ENCODE results near the gene PPP1R1C. TPM values are rescaled to one million over a fixed set of nuclear protein-coding genes. Genes with fewer than 3 reads are reported as not detected.

The PPP1R1C gene
- total and polyA plus RNA-seq, 2 donors (not counting 1 experiment from before 2014, with no cell fraction given) = not detected

- Histone ChIP-seq H3K9ac (ENCODE audit: low read length) (no peak overlapping the region), H3K27me3 (replicated peaks in 1 of 4; ENCODE audit: control extremely low read depth in 1 of 4, control insufficient read depth in 3 of 4, insufficient read depth in 4 of 4, low read length in 3 of 4) (peaks cover 0 to 3% (median 0%) of the 10 kb centered on the region in 4 experiments), H3K36me3 (replicated peaks in 1 of 2; ENCODE audit: control extremely low read depth in 1 of 2, control insufficient read depth in 1 of 2, extremely low read depth in 1 of 2, insufficient read depth in 2 of 2, low read length in 1 of 2) (no peaks in the 10 kb centered on the region), H3K9me3 (ENCODE audit: control extremely low read depth in 1 of 3, control insufficient read depth in 2 of 3, insufficient read depth in 1 of 3, low read length in 2 of 3) (no peaks in the 10 kb centered on the region), H3K4me3 (ENCODE audit: control extremely low read depth in 1 of 5, extremely low read depth in 1 of 5, insufficient read depth in 1 of 5, low read depth in 2 of 5, low read length in 4 of 5) (no peak overlapping the region), H3K27ac (ENCODE audit: low read length in 2 of 2) (no peak overlapping the region), H3K4me2 (replicated peaks; ENCODE audit: low read depth, low read length, poor library complexity, severe bottlenecking) (no peak overlapping the region), H3K79me2 (ENCODE audit: control insufficient read depth, insufficient read depth, low read length) (no peaks in the 10 kb centered on the region), H4K20me1 (ENCODE audit: control insufficient read depth, insufficient read depth, low read length, poor library complexity, severe bottlenecking) (no peaks in the 10 kb centered on the region), H3K4me1 (ENCODE audit: control insufficient read depth in 2 of 2, insufficient read depth in 2 of 2, low read length in 2 of 2) (no peaks in the 10 kb centered on the region), H2AFZ (ENCODE audit: insufficient read depth, low read depth, low read length, poor library complexity, severe bottlenecking) (no peak overlapping the region)
- Mint-ChIP-seq H3K9me3 (ENCODE audit: insufficient read depth) (no peaks in the 10 kb centered on the region), H3K4me3 (no peak overlapping the region), H3K27me3 (peaks cover 9% of the 10 kb centered on the region), H3K4me1 (no peaks in the 10 kb centered on the region), H3K27ac (no peak overlapping the region)
- TF ChIP-seq CTCF (IDR thresholded peaks at IDR 0.05) = no peak
- no peak for TF ChIP-seq EZH2 (IDR thresholded peaks at IDR 0.05; ENCODE audit: borderline replicate concordance, insufficient read depth, low read depth, low read length, poor library complexity, severe bottlenecking)
- intact Hi-C loops (cut with micrococcal nuclease) = no loop called here
- no peak for DNase-seq
- ChIA-PET POLR2A (no interaction called here), CTCF (no interaction called here)
- no CpG with 5 or more reads among the region's 1 CpG for WGBS (ENCODE audit: insufficient coverage)
- no peak for ATAC-seq (ENCODE audit: low read depth)
Measured at GRCh38 chr2:182058056-182058455, 72.4 kb downstream of the PPP1R1C start.

GRCh38 chr2:182061739-182062138, 76.1 kb downstream of the PPP1R1C start:
- no peak overlapping the region for H3K9ac ChIP-seq (ENCODE audit: low read length)
- H3K4me2 ChIP-seq (replicated peaks; ENCODE audit: low read depth, low read length, poor library complexity, severe bottlenecking) = no peak overlapping the region
- H3K27me3 ChIP-seq (replicated peaks in 1 of 4; ENCODE audit: control extremely low read depth in 1 of 4, control insufficient read depth in 3 of 4, insufficient read depth in 4 of 4, low read length in 3 of 4) = no peaks in the 10 kb centered on the region
- H3K27me3 Mint-ChIP-seq = peaks cover 9% of the 10 kb centered on the region
- no peaks in the 10 kb centered on the region for H3K4me1 Mint-ChIP-seq
- no peaks in the 10 kb centered on the region for H3K9me3 Mint-ChIP-seq (ENCODE audit: insufficient read depth)
- ChIA-PET POLR2A (no interaction called here), CTCF (no interaction called here)
- no peak overlapping the region for H3K4me3 ChIP-seq (ENCODE audit: control extremely low read depth in 1 of 5, extremely low read depth in 1 of 5, insufficient read depth in 1 of 5, low read depth in 2 of 5, low read length in 4 of 5)
- no peaks in the 10 kb centered on the region for H3K4me1 ChIP-seq (ENCODE audit: control insufficient read depth in 2 of 2, insufficient read depth in 2 of 2, low read length in 2 of 2)
- no peaks in the 10 kb centered on the region for H4K20me1 ChIP-seq (ENCODE audit: control insufficient read depth, insufficient read depth, low read length, poor library complexity, severe bottlenecking)
- DNase-seq (no peak), ATAC-seq (ENCODE audit: low read depth) (no peak)
- no peaks in the 10 kb centered on the region for H3K9me3 ChIP-seq (ENCODE audit: control extremely low read depth in 1 of 3, control insufficient read depth in 2 of 3, insufficient read depth in 1 of 3, low read length in 2 of 3)
- no peak overlapping the region for H2AFZ ChIP-seq (ENCODE audit: insufficient read depth, low read depth, low read length, poor library complexity, severe bottlenecking)
- TF ChIP-seq CTCF (IDR thresholded peaks at IDR 0.05) (no peak), EZH2 (IDR thresholded peaks at IDR 0.05; ENCODE audit: borderline replicate concordance, insufficient read depth, low read depth, low read length, poor library complexity, severe bottlenecking) (no peak)
- H3K27ac Mint-ChIP-seq = no peak overlapping the region
- H3K27ac ChIP-seq (ENCODE audit: low read length in 2 of 2) = no peak overlapping the region
- H3K79me2 ChIP-seq (ENCODE audit: control insufficient read depth, insufficient read depth, low read length) = no peaks in the 10 kb centered on the region
- WGBS (ENCODE audit: insufficient coverage) = no CpG with 5 or more reads among the region's 1 CpG
- no peaks in the 10 kb centered on the region for H3K36me3 ChIP-seq (replicated peaks in 1 of 2; ENCODE audit: control extremely low read depth in 1 of 2, control insufficient read depth in 1 of 2, extremely low read depth in 1 of 2, insufficient read depth in 2 of 2, low read length in 1 of 2)
- H3K4me3 Mint-ChIP-seq = no peak overlapping the region
- intact Hi-C loops (cut with micrococcal nuclease) = no loop called here
